H1 (cell line): ENCODE data around the gene CDKN2AIP. TPM values are rescaled to one million over a fixed set of nuclear protein-coding genes. Genes with fewer than 3 reads are reported as not detected.
"Not testable (repeated sequence)": the region's sequence is repeated elsewhere in the genome, so short reads cannot be mapped to it uniquely, and the experiment has no call there.

Experiments used
- CTCF ChIA-PET: fragments of 300-600 bp; sonication (Branson Sonifier 250); formaldehyde crosslinking; loops from one replicate; lab custom pipeline; 2021; ENCODE audit not compliant: partially characterized antibody; lab: Charles Lee
- POLR2A ChIA-PET: fragments of 300-600 bp; sonication (Branson Sonifier 250); formaldehyde crosslinking; loops from one replicate; lab custom pipeline; 2021; ENCODE audit warnings: inconsistent platforms; ENCODE audit not compliant: partially characterized antibody; lab: Charles Lee
- DNase-seq, 2 experiments: peaks; one replicate each; pipeline versions ENCODE4 v3.0.0 to v3.0.0-alpha.2; 2010 to 2022; ENCODE audit warnings: low spot score in 2 of 2, low read depth in 1 of 2, mixed read lengths in 1 of 2
- FAIRE-seq: peaks from 2 replicates; lab custom pipeline; 2011; peaks lifted over from hg19 to GRCh38; lab: Jason Lieb, UNC
- H2AFZ ChIP-seq: 2 replicates; pipeline ENCODE4 v1.8.1; 2012; ENCODE audit warnings: low read length, inconsistent platforms
- H2AK5ac ChIP-seq: 2 replicates; pipeline ENCODE4 v1.6.1; 2013; ENCODE audit warnings: low read depth, low read length
- H2BK120ac ChIP-seq: replicated peaks from 2 replicates; pipeline ENCODE3; 2013; ENCODE audit warnings: low read depth, low read length, inconsistent platforms
- H2BK12ac ChIP-seq: 2 replicates; pipeline ENCODE4 v1.6.1; 2013; ENCODE audit warnings: low read depth, low read length
- H2BK15ac ChIP-seq: 2 replicates; pipeline ENCODE4 v1.6.1; 2013; ENCODE audit warnings: low read length
- H2BK20ac ChIP-seq: 2 replicates; pipeline ENCODE4 v1.6.1; 2013; ENCODE audit warnings: low read length
- H2BK5ac ChIP-seq: 2 replicates; pipeline ENCODE4 v1.6.1; 2013; ENCODE audit warnings: low read depth, low read length
- H3K14ac ChIP-seq: 2 replicates; pipeline ENCODE4 v1.6.1; 2013; ENCODE audit warnings: inconsistent platforms; ENCODE audit not compliant: insufficient read length
- H3K18ac ChIP-seq: 2 replicates; pipeline ENCODE4 v1.6.1; 2013; ENCODE audit warnings: low read length; ENCODE audit errors: extremely low read depth
- H3K23ac ChIP-seq: 2 replicates; pipeline ENCODE4 v1.6.1; 2013; ENCODE audit warnings: inconsistent platforms; ENCODE audit not compliant: insufficient read length
- H3K23me2 ChIP-seq: 2 replicates; pipeline ENCODE4 v1.6.1; 2013; ENCODE audit warnings: low read depth, low read length
- H3K27ac ChIP-seq: 2 replicates; pipeline ENCODE4 v1.6.1; 2011; ENCODE audit warnings: low read depth, low read length, inconsistent platforms
- H3K27me3 ChIP-seq, 4 experiments: replicated peaks in 1 of 4; 1 replicate in 1 of 4; 2 replicates in 3 of 4; pipeline versions ENCODE4 v1.6.1 to v1.8.1; 2011 to 2013; ENCODE audit warnings: low read length in 3 of 4, mild to moderate bottlenecking in 3 of 4, inconsistent platforms in 2 of 4, mixed read lengths in 2 of 4, moderate library complexity in 1 of 4; ENCODE audit not compliant: control insufficient read depth in 3 of 4, insufficient read depth in 3 of 4; ENCODE audit errors: extremely low read depth in 1 of 4
- H3K36me3 ChIP-seq, 4 experiments: 2 replicates each; pipeline versions ENCODE4 v1.6.1 to v1.8.1; 2011 to 2013; ENCODE audit warnings: mild to moderate bottlenecking in 4 of 4, low read length in 3 of 4, moderate library complexity in 2 of 4, control low read depth in 1 of 4, inconsistent platforms in 1 of 4; ENCODE audit not compliant: insufficient read depth in 4 of 4, control insufficient read depth in 2 of 4
- H3K4ac ChIP-seq: replicated peaks from 2 replicates; pipeline ENCODE3; 2013; ENCODE audit warnings: low read length, low read depth, mixed read lengths, inconsistent platforms; ENCODE audit not compliant: insufficient read length
- H3K4me1 ChIP-seq, 4 experiments: replicated peaks in 1 of 4; 1 replicate in 1 of 4; 2 replicates in 3 of 4; pipeline versions ENCODE4 v1.6.1 to v1.8.1; 2011 to 2013; ENCODE audit warnings: low read length in 3 of 4, inconsistent platforms in 2 of 4, mixed read lengths in 1 of 4; ENCODE audit not compliant: insufficient read depth in 4 of 4, control insufficient read depth in 3 of 4
- H3K4me2 ChIP-seq, 2 experiments: 2 replicates each; pipeline versions ENCODE4 v1.6.1 to v1.8.1; 2011 to 2013; ENCODE audit warnings: low read depth in 2 of 2, low read length in 2 of 2, control low read depth in 1 of 2, inconsistent platforms in 1 of 2, mild to moderate bottlenecking in 1 of 2; ENCODE audit not compliant: insufficient read depth in 1 of 2
- H3K4me3 ChIP-seq, 4 experiments: fragments of 200-600, 300-600 bp in 1 of 4; sonication (generic), shearing (Covaris generic), sonication (Bioruptor Twin) in 1 of 4; 2 replicates each; pipeline versions ENCODE4 v1.5.1 to v1.8.1; 2011 to 2016; ENCODE audit warnings: low read length in 4 of 4, low read depth in 3 of 4, control low read depth in 2 of 4, inconsistent platforms in 2 of 4, mild to moderate bottlenecking in 2 of 4, mixed read lengths in 1 of 4, moderate library complexity in 1 of 4; ENCODE audit not compliant: insufficient read depth in 2 of 4; ENCODE audit errors: extremely low read depth in 1 of 4
- H3K56ac ChIP-seq: replicated peaks from 2 replicates; pipeline ENCODE3; 2013; ENCODE audit warnings: low read depth, mild to moderate bottlenecking, mixed read lengths, low read length, inconsistent platforms; ENCODE audit not compliant: insufficient read length
- H3K79me1 ChIP-seq: 2 replicates; pipeline ENCODE4 v1.6.1; 2013; ENCODE audit warnings: low read depth, low read length, control low read depth
- H3K79me2 ChIP-seq, 2 experiments: 2 replicates each; pipeline versions ENCODE4 v1.6.1 to v1.8.1; 2012 to 2013; ENCODE audit warnings: low read length in 2 of 2, mild to moderate bottlenecking in 2 of 2, inconsistent platforms in 1 of 2; ENCODE audit not compliant: insufficient read depth in 2 of 2, control insufficient read depth in 1 of 2
- H3K9ac ChIP-seq, 4 experiments: replicated peaks in 1 of 4; 1 replicate in 1 of 4; 2 replicates in 3 of 4; pipeline versions ENCODE4 v1.6.1 to v1.8.1; 2011 to 2013; ENCODE audit warnings: low read depth in 3 of 4, low read length in 3 of 4, control low read depth in 2 of 4, mild to moderate bottlenecking in 2 of 4, moderate library complexity in 2 of 4, inconsistent platforms in 1 of 4; ENCODE audit errors: extremely low read depth in 1 of 4
- H3K9me3 ChIP-seq, 2 experiments: 2 replicates each; pipeline versions ENCODE4 v1.6.1 to v1.8.1; 2012 to 2013; ENCODE audit warnings: mild to moderate bottlenecking in 2 of 2, moderate library complexity in 2 of 2, control low read depth in 1 of 2, inconsistent platforms in 1 of 2, low read depth in 1 of 2, low read length in 1 of 2, mixed read lengths in 1 of 2; ENCODE audit not compliant: insufficient read depth in 2 of 2
- H4K20me1 ChIP-seq, 2 experiments: replicated peaks in 1 of 2; 2 replicates each; pipeline versions ENCODE3 to v1.8.1; 2011 to 2013; ENCODE audit warnings: inconsistent platforms in 2 of 2, low read length in 2 of 2, mild to moderate bottlenecking in 1 of 2; ENCODE audit not compliant: insufficient read depth in 2 of 2, control insufficient read depth in 1 of 2
- H4K5ac ChIP-seq: 2 replicates; pipeline ENCODE4 v1.6.1; 2013; ENCODE audit warnings: low read length, low read depth, mixed read lengths, inconsistent platforms; ENCODE audit not compliant: insufficient read length
- H4K8ac ChIP-seq: 2 replicates; pipeline ENCODE4 v1.8.0; 2013; ENCODE audit warnings: mild to moderate bottlenecking, moderate library complexity, low read length, inconsistent platforms; ENCODE audit not compliant: insufficient read depth; ENCODE audit errors: extremely low read depth
- H4K91ac ChIP-seq: replicated peaks from 2 replicates; pipeline ENCODE3; 2013; ENCODE audit warnings: low read length, mixed read lengths, inconsistent platforms; ENCODE audit not compliant: insufficient read length
- CREB1 ChIP-seq: IDR thresholded peaks from 2 replicates; pipeline ENCODE4 v1.6.1; 2012; ENCODE audit warnings: inconsistent platforms
- KDM1A ChIP-seq: fragments of 200-600, 300-600 bp; sonication (generic); IDR thresholded peaks from 2 replicates; pipeline ENCODE4 v1.7.1; 2016; ENCODE audit warnings: mild to moderate bottlenecking, low read length, borderline replicate concordance
- WGBS, 2 experiments: shearing (Covaris generic) in 1 of 2; methylation state at CpG; one replicate each; pipeline versions ENCODE4 v1.1.6 to v1.1.7; 2013 to 2015; ENCODE audit warnings: low lambda C conversion rate in 2 of 2, mixed read lengths in 2 of 2, inconsistent platforms in 1 of 2, low coverage in 1 of 2, missing lambda C conversion rate in 1 of 2; ENCODE audit not compliant: insufficient replicate concordance in 2 of 2, insufficient coverage in 1 of 2, insufficient read length in 1 of 2; ENCODE audit errors: extremely low coverage in 1 of 2, missing lambda C conversion rate in 1 of 2; 5-methylcytosine and 5-hydroxymethylcytosine counted together
- polyA plus RNA-seq, 7 experiments: library from polyadenylated mRNA; depleted of rRNA in 3 of 7; stranded (reverse) in 5 of 7; unstranded in 2 of 7; fragments of >200 nt in 5 of 7; fragments of 200-250 nt in 2 of 7; gene quantifications; 1 replicate in 5 of 7; 2 replicates in 1 of 7; 4 replicates in 1 of 7; pipeline versions ENCODE4 v1.2.1 to v1.2.3, GENCODE V29; 2011 to 2013; ENCODE audit warnings: missing spikeins in 2 of 7, mixed read lengths in 2 of 7
- total RNA-seq: library from RNA; stranded (reverse); fragmentation: NEBNext Ultra II Directional; extraction: Animal tissue kit (Norgen Biotek cat#: 25700); gene quantifications from 2 replicates; pipeline ENCODE4 v1.2.1, GENCODE V29; 2021
- TF ChIP-seq, protein P1 (sequence below): IDR thresholded peaks from 2 replicates; pipeline ENCODE4 v1.6.1; 2012; ENCODE audit warnings: low read length, inconsistent platforms

Gene CDKN2AIP
- total and polyA plus RNA-seq, 2 of the 8 experiments (the other 6 are each of a cell fraction or from before 2014, with no cell fraction given), result 6.0 to 14.0 TPM

- TF ChIP-seq, protein P1, sequence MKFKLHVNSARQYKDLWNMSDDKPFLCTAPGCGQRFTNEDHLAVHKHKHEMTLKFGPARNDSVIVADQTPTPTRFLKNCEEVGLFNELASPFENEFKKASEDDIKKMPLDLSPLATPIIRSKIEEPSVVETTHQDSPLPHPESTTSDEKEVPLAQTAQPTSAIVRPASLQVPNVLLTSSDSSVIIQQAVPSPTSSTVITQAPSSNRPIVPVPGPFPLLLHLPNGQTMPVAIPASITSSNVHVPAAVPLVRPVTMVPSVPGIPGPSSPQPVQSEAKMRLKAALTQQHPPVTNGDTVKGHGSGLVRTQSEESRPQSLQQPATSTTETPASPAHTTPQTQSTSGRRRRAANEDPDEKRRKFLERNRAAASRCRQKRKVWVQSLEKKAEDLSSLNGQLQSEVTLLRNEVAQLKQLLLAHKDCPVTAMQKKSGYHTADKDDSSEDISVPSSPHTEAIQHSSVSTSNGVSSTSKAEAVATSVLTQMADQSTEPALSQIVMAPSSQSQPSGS, result no peak
- TF ChIP-seq KDM1A (no peak), CREB1 (no peak)
These were observed 13.6 kb downstream of the CDKN2AIP start (continued) for GRCh38 chr4:183458005-183458404.

DNA sequence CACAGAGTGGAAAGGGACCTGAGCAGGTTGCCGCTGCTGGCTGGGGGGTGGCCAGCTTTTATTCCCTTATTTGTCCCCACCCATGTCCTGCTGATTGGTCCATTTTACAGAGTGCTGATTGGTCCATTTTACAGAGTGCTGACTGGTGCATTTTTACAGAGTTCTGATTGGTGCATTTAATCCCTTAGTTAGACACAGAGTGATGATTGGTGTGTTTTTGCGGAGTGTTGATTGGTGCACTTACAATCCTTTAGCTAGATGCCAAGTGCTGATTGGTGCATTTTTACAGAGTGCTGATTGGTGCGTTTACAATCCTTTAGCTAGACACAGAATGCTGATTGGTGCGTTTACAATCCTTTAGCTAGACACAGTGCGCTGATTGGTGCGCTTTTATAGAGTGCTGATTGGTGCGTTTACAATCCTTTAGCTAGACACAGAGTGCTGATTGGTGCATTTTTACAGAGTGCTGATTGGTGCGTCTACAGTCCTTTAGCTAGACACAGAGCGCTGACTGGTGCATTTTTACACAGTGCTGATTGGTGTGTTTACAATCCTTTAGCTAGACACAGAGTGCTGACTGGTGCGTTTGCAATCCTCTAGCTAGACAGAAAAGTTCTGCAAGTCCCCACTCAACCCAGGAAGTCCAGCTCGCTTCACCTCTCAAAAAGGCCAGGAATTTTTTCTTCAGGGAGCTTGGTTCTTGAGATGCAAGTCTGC is 19.6 kb downstream of the CDKN2AIP start:
- H3K4ac ChIP-seq, H2AFZ ChIP-seq, H3K23me2 ChIP-seq, H3K18ac ChIP-seq, H2BK20ac ChIP-seq, H3K4me3 ChIP-seq, H2BK12ac ChIP-seq, H3K9ac ChIP-seq, H3K27ac ChIP-seq, DNase-seq, H3K27me3 ChIP-seq, H3K56ac ChIP-seq, H4K5ac ChIP-seq, H2BK5ac ChIP-seq, H3K79me2 ChIP-seq, FAIRE-seq, H3K4me2 ChIP-seq, H2AK5ac ChIP-seq, H2BK15ac ChIP-seq, H3K36me3 ChIP-seq, H4K20me1 ChIP-seq, H4K8ac ChIP-seq, H4K91ac ChIP-seq, H2BK120ac ChIP-seq, H3K4me1 ChIP-seq, H3K79me1 ChIP-seq, H3K23ac ChIP-seq, H3K9me3 ChIP-seq, H3K14ac ChIP-seq: not testable (repeated sequence)
- WGBS, 2 experiments, result 58% methylated on average over 8 of the region's 11 CpGs; no CpG with 5 or more reads in 1 of the 2 experiments
- ChIA-PET POLR2A (interaction anchor here (1.1 to 1.6 kb wide), 2 partner anchors 10 to 20 kb away, joined by 3 to 7 read pairs; partner anchors contain the start of gene CDKN2AIP), CTCF (interaction anchor here (0.7 to 1.9 kb wide), 2 partner anchors 229 to 259 kb away, joined by 3 to 4 read pairs; no protein-coding TSS in a partner anchor)
